RWPE2 (cell line): ENCODE data around the gene ARHGAP44.
"Not testable (repeated sequence)": the region's sequence is repeated elsewhere in the genome, so short reads cannot be mapped to it uniquely, and the experiment has no call there.

Source experiments
- ATAC-seq: fragments of 200-7000 bp; cut with Tn5 transposase; 3 replicates; pipeline ENCODE4 v1.9.1; 2021; ENCODE audit warnings: low read depth
- DNase-seq: peaks from one replicate; pipeline ENCODE4 v3.0.0-alpha.2; 2020; ENCODE audit warnings: low spot score
- H3K27ac ChIP-seq: fragments of 450-650 bp; 2 replicates; pipeline ENCODE4 v1.5.1; 2017; ENCODE audit warnings: mild to moderate bottlenecking; ENCODE audit not compliant: poor library complexity, severe bottlenecking
- H3K27me3 ChIP-seq: fragments of 250-450 bp; sonication (Bioruptor Pico); 2 replicates; pipeline ENCODE4 v1.5.1; 2021; ENCODE audit warnings: mild to moderate bottlenecking, moderate library complexity; ENCODE audit not compliant: insufficient read depth, poor library complexity, severe bottlenecking
- H3K36me3 ChIP-seq: fragments of 250-450 bp; sonication (Bioruptor Pico); 2 replicates; pipeline ENCODE4 v1.5.1; 2020; ENCODE audit warnings: low read depth, mild to moderate bottlenecking, moderate library complexity
- H3K4me1 ChIP-seq: fragments of 250-450 bp; sonication (Bioruptor Pico); 2 replicates; pipeline ENCODE4 v1.5.1; 2021; ENCODE audit warnings: mild to moderate bottlenecking, moderate library complexity; ENCODE audit not compliant: insufficient read depth, poor library complexity, severe bottlenecking
- H3K4me3 ChIP-seq: fragments of 250-450 bp; sonication (Bioruptor Pico); 2 replicates; pipeline ENCODE4 v1.5.1; 2021; ENCODE audit warnings: mild to moderate bottlenecking, moderate library complexity; ENCODE audit not compliant: severe bottlenecking
- H3K9me3 ChIP-seq: fragments of 250-450 bp; sonication (Bioruptor Pico); 2 replicates; pipeline ENCODE4 v1.5.1; 2021; ENCODE audit warnings: mild to moderate bottlenecking, moderate library complexity; ENCODE audit not compliant: severe bottlenecking
- TF ChIP-seq, protein P1 (sequence below): fragments of 450-650 bp; IDR thresholded peaks from one replicate; pipeline ENCODE4 v1.5.1; 2017; ENCODE audit warnings: mild to moderate bottlenecking, moderate library complexity; ENCODE audit not compliant: poor library complexity, severe bottlenecking

Gene ARHGAP44

DNA sequence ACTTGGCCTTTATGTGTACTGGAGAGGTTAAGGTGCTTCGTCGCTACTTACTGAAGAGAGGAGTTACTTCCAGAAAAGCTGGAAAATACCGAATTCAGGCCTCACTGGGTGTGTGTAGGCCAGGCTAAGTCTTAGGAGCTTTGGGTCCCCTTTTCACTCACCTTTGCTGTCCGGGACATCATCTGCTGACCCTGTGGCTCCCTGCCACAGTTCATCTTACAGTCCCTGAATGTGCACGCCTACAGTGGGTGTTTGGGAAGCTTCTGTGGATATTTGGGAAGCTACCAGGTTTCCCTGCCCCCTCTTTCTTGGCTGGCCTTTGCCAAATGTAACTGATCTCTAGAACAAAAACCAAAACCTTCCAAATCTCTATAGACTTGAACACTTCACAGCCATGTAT lies 177.1 kb downstream of the ARHGAP44 start:
- no peaks in the 10 kb centered on the region for H3K9me3 ChIP-seq
- no peaks in the 10 kb centered on the region for H3K36me3 ChIP-seq
- H3K4me1 ChIP-seq: no peaks in the 10 kb centered on the region
- H3K27ac ChIP-seq: no peak overlapping the region
- no peak for DNase-seq
- ATAC-seq: no peak
- no peak overlapping the region for H3K4me3 ChIP-seq
- H3K27me3 ChIP-seq: no peaks in the 10 kb centered on the region
- TF ChIP-seq, protein P1, sequence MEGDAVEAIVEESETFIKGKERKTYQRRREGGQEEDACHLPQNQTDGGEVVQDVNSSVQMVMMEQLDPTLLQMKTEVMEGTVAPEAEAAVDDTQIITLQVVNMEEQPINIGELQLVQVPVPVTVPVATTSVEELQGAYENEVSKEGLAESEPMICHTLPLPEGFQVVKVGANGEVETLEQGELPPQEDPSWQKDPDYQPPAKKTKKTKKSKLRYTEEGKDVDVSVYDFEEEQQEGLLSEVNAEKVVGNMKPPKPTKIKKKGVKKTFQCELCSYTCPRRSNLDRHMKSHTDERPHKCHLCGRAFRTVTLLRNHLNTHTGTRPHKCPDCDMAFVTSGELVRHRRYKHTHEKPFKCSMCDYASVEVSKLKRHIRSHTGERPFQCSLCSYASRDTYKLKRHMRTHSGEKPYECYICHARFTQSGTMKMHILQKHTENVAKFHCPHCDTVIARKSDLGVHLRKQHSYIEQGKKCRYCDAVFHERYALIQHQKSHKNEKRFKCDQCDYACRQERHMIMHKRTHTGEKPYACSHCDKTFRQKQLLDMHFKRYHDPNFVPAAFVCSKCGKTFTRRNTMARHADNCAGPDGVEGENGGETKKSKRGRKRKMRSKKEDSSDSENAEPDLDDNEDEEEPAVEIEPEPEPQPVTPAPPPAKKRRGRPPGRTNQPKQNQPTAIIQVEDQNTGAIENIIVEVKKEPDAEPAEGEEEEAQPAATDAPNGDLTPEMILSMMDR: no peak

DNA sequence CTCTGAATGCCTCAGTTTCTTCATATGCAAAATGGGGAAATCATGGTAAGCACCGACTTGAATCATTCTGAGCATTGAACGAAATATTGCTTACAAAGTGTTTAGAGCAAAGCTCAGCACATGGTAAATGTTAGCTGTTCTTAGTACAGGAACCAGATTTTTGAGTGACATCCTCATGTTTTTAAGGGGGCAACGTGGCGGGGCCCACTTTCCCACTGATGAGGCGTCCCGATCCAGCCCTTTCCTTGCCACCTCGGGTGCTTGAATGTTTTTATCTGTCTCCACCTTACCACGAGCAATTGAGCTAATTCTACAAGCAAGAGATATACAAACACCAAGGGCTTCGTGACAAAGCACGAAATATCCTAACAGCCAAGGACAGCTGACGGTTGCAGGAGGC lies 178.7 kb downstream of the ARHGAP44 start:
- Histone ChIP-seq H3K36me3 (no peaks in the 10 kb centered on the region), H3K9me3 (no peaks in the 10 kb centered on the region), H3K4me1 (no peaks in the 10 kb centered on the region), H3K27me3 (no peaks in the 10 kb centered on the region), H3K4me3 (no peak overlapping the region), H3K27ac (no peak overlapping the region)
- ATAC-seq (no peak), DNase-seq (no peak)
- TF ChIP-seq, protein P1: no peak

DNA sequence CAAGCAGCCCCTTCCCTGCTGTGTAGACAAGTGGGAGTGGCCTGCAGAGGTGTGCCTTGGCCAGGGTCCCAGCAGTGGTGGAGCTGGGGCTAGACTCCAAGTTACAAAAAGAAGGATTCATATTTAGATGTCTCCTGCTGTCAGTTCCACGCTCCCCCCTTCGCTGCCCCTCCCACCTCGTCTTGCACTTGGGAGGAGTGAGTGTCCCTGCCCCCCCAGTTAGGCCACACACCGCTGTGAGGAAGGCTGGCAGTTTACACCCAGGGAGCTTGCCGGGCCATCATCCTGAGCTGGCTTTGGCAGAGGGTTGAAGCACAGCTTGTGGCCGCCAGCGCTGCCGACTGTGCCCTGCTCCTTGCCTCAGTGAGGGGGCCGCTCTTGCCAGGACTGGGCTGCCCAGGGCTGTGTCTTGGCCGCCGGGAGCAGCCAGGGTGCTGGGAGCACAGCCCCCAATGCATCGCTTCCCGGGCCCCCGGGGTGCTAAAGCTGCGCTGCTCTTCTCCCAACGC lies 184.3 kb downstream of the ARHGAP44 start:
- H3K4me1 ChIP-seq: no peaks in the 10 kb centered on the region
- H3K36me3 ChIP-seq: no peaks in the 10 kb centered on the region
- TF ChIP-seq, protein P1: no peak
- ATAC-seq: peak; percentile 35; the same call in 1 of the 3 replicates
- peaks cover 4% of the 10 kb centered on the region for H3K27me3 ChIP-seq
- DNase-seq: no peak
- H3K4me3 ChIP-seq: no peak overlapping the region
- H3K9me3 ChIP-seq: no peaks in the 10 kb centered on the region
- no peak overlapping the region for H3K27ac ChIP-seq

DNA sequence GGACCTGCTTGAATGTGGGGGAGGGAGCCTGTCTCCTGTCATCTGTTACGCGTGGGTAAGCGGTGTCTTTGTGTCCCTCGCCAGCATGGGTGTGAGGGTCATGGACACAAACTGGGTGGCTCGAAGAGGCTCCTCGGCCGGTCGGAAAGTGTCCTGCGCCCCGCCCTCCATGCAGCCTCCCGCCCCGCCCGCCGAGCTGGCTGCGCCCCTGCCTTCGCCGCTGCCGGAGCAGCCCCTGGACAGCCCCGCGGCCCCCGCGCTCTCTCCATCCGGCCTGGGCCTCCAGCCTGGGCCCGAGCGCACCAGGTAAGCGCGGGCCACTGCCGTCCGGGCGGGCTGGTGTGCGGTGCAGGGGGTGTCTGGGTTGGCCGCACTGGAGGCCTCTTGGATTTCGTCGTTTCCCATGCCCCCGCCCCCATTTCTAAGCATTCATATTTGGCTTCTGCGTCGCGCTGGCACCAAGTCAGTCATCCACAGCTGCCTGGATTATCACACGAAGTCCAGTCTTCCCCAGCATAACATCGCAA lies 184.8 kb downstream of the ARHGAP44 start:
- no peaks in the 10 kb centered on the region for H3K36me3 ChIP-seq
- no peak overlapping the region for H3K27ac ChIP-seq
- DNase-seq (no peak), ATAC-seq (peak; percentile 63)
- peaks cover 4% of the 10 kb centered on the region for H3K27me3 ChIP-seq
- H3K4me3 ChIP-seq: no peak overlapping the region
- H3K9me3 ChIP-seq: no peaks in the 10 kb centered on the region
- TF ChIP-seq, protein P1: no peak
- H3K4me1 ChIP-seq: no peaks in the 10 kb centered on the region

DNA sequence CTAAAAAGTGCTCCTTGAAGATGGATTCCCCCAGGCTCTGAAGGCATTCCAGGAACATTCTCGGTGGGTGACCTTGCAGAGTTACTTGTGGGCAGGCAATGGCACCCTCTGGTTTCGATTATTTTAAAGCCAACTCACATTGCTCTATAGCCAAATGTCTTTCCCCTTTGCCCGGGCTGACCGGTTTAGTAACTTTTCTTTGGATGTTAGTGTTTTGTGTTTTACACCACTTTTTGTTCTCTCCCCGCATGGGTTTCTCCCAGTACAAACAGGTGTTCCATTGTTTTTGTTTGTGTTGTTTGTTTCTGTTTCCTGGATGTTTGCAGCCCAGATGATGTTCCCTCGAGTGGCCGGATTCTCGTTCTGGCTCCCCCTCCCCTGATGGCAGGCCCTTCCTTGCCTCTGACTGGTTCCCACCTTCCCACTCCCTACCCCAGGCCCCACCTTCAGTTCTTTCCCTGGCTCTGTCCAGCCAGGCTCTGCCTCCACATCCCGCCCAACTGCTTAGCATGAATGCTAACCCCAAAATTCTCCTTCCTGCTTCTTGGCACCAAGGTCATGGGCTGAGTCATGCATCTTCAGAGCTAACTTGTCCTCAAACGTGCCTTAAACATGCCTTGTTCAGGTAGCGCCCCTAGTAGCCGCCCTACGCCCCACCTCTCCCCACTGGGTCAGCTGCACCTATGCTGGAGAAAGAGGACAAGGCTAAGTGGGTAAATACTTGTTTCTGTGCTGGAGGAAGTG lies 187.9 kb downstream of the ARHGAP44 start:
- 0 out of 3 replicates have a peak, but pooled peaks have one; percentile 12 for ATAC-seq
- no peaks in the 10 kb centered on the region for H3K36me3 ChIP-seq
- no peaks in the 10 kb centered on the region for H3K4me1 ChIP-seq
- H3K27ac ChIP-seq: no peak overlapping the region
- H3K27me3 ChIP-seq: peaks cover 4% of the 10 kb centered on the region
- TF ChIP-seq, protein P1: no peak
- no peaks in the 10 kb centered on the region for H3K9me3 ChIP-seq
- DNase-seq: no peak
- no peak overlapping the region for H3K4me3 ChIP-seq

DNA sequence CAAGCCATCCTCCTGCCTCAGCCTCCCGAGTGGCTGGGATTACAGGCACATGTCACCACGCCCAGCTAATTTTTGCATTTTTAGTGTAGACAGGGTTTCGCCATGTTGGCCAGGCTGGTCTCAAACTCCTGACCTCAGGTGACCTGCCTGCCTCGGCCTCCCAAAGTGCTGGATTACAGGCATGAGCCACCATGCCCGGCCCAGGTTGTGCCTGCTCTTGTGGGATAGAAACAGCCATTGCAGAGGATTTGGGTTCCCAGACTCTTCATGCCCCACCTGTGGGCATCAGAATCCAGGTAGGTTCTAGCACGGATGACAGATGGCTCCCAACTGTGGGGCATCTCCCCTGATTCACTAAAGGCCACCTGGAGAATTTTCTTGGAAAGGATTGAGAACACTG lies 189.5 kb downstream of the ARHGAP44 start:
- H3K4me3 ChIP-seq, DNase-seq, H3K27ac ChIP-seq, H3K4me1 ChIP-seq, ATAC-seq, H3K27me3 ChIP-seq, H3K9me3 ChIP-seq, H3K36me3 ChIP-seq: not testable (repeated sequence)
